ENCODE measurements around the gene KIAA0753. TPM values are rescaled to one million over a fixed set of nuclear protein-coding genes. Genes with fewer than 3 reads are reported as not detected.

KIAA0753 gene
- total and polyA plus RNA-seq, 2 of the 13 experiments (the other 11 are each of a cell fraction or from before 2014, with no cell fraction given) = 5.2 to 9.1 TPM

GRCh38 chr17:6568184-6568758 is 72.2 kb downstream of the KIAA0753 start:
- Histone ChIP-seq H3K36me3 (replicated peaks in 1 of 2; ENCODE audit: control insufficient read depth in 1 of 2, insufficient read depth in 2 of 2, low read length in 2 of 2) (0 out of 5 replicates have a peak, but pooled peaks cover 0 to 1% of the 10 kb centered on the region in 2 experiments), H2AFZ (ENCODE audit: low read length) (no peak overlapping the region), H3K9ac (ENCODE audit: insufficient read depth, low read depth, low read length) (no peak overlapping the region), H3K4me2 (ENCODE audit: low read depth, low read length) (no peak overlapping the region), H3K4me3 (replicated peaks in 1 of 3; ENCODE audit: insufficient read depth in 1 of 3, low read depth in 2 of 3, low read length in 3 of 3) (no peak overlapping the region), H3K27me3 (ENCODE audit: control insufficient read depth in 1 of 2, insufficient read depth in 2 of 2, low read length in 2 of 2) (no peaks in the 10 kb centered on the region; a peak in 1 of 5 replicates), H4K20me1 (ENCODE audit: insufficient read depth, low read length) (no peaks in the 10 kb centered on the region), H3K4me1 (ENCODE audit: insufficient read depth, low read length) (no peaks in the 10 kb centered on the region), H3K27ac (ENCODE audit: extremely low read length, insufficient read depth, low read length) (no peak overlapping the region), H3K79me2 (ENCODE audit: insufficient read depth, low read length) (no peaks in the 10 kb centered on the region), H3K9me3 (ENCODE audit: low read length) (no peaks in the 10 kb centered on the region)
- WGBS (ENCODE audit: low lambda C conversion rate) = 95% methylated on average over 11 of the region's 12 CpGs
- ChIA-PET CTCF (ENCODE audit: low intra/inter-chr PET ratio, low total read pairs) (no interaction called here), POLR2A (no interaction called here)
- in situ Hi-C loops (cut with HindIII; ENCODE audit: extremely low pct_ligation_motif_present, low pct_unique_long_range_greater_than_20kb) (no loop called here), intact Hi-C loops (cut with micrococcal nuclease; ENCODE audit: unreplicated experiment) (no loop called here)
- FAIRE-seq (no peak), ATAC-seq (no peak), DNase-seq (ENCODE audit: low spot score) (no peak)
- BruUV-seq (replicated peaks) = no TSS peak
- TF ChIP-seq DDIT3 (CRISPR knock-in tag; IDR thresholded peaks at IDR 0.05) (no peak), TGIF2 (CRISPR knock-in tag; IDR thresholded peaks at IDR 0.05) (no peak), RBAK (CRISPR knock-in tag; IDR thresholded peaks at IDR 0.05) (no peak), ZNF547 (CRISPR knock-in tag; IDR thresholded peaks at IDR 0.05) (no peak), ZFX (CRISPR knock-in tag; IDR thresholded peaks at IDR 0.05; ENCODE audit: low read depth) (no peak), BORCS8-MEF2B (CRISPR knock-in tag; IDR thresholded peaks at IDR 0.05) (no peak), ATF5 (CRISPR knock-in tag; IDR thresholded peaks at IDR 0.05; ENCODE audit: low read depth) (no peak), PHF21A (CRISPR knock-in tag; IDR thresholded peaks at IDR 0.05) (no peak), SNAPC4 (CRISPR knock-in tag; IDR thresholded peaks at IDR 0.05) (no peak), ZNF44 (CRISPR knock-in tag; IDR thresholded peaks at IDR 0.05) (no peak), MXD3 (CRISPR knock-in tag; IDR thresholded peaks at IDR 0.05) (no peak), MAFG (CRISPR knock-in tag; IDR thresholded peaks at IDR 0.05) (no peak)
